Choroid plexus epithelial cell (primary cell): Measurements from ENCODE around the gene TRIM34.
A peak's percentile ranks its signal among the peaks of the same experiment; 100 is the strongest.
"Not testable (repeated sequence)": the region's sequence is repeated elsewhere in the genome, so short reads cannot be mapped to it uniquely, and the experiment has no call there.

Experiments used
- DNase-seq: peaks from one replicate; pipeline ENCODE4 v3.0.0-alpha.2; 2010; ENCODE audit warnings: low read depth
- H3K4me3 ChIP-seq: 2 replicates; pipeline ENCODE4 v1.5.1; 2011; ENCODE audit warnings: low read depth, mild to moderate bottlenecking, control low read depth, low read length, moderate library complexity
- TF ChIP-seq, protein P1 (sequence below): conservative IDR thresholded peaks from 2 replicates; pipeline ENCODE4 v1.5.1; 2011; ENCODE audit warnings: low read depth, mild to moderate bottlenecking, control low read depth, inconsistent platforms, low read length, moderate library complexity

Gene TRIM34

GRCh38 chr11:5684646-5685362 lies 60.0 kb downstream of the TRIM34 start, which contains the start of gene TRIM5:
TSS of gene TRIM5 (minus strand) at chr11:5685074. CDS start at chr11:5680177, 4,897 bp downstream.
- H3K4me3 ChIP-seq, result peak within 1 kb of the TSS; percentile 60
- peak; percentile 99 for DNase-seq
- TF ChIP-seq, protein P1, sequence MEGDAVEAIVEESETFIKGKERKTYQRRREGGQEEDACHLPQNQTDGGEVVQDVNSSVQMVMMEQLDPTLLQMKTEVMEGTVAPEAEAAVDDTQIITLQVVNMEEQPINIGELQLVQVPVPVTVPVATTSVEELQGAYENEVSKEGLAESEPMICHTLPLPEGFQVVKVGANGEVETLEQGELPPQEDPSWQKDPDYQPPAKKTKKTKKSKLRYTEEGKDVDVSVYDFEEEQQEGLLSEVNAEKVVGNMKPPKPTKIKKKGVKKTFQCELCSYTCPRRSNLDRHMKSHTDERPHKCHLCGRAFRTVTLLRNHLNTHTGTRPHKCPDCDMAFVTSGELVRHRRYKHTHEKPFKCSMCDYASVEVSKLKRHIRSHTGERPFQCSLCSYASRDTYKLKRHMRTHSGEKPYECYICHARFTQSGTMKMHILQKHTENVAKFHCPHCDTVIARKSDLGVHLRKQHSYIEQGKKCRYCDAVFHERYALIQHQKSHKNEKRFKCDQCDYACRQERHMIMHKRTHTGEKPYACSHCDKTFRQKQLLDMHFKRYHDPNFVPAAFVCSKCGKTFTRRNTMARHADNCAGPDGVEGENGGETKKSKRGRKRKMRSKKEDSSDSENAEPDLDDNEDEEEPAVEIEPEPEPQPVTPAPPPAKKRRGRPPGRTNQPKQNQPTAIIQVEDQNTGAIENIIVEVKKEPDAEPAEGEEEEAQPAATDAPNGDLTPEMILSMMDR, result peak; percentile 86

DNA sequence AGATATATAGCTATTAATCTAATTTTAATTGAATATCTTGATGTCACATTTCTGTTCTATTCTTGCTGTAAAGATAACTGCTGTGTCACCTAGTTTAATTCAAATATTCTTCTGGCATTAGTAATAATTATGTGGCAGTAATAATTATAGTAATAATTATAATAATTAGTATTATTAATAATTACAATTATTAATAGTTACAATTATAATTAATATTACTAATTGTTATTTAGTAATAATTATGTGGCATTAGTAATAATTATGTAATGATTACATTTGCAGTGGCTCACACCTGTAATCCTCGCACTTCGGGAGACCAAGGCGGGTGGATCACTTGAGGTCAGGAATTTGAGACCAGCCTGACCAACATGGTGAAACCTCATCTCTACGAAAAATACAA lies 61.6 kb downstream of the TRIM34 start:
- no peak overlapping the region for H3K4me3 ChIP-seq
- no peak for DNase-seq

GRCh38 chr11:5688482-5688881 lies 63.7 kb downstream of the TRIM34 start:
- TF ChIP-seq, protein P1, result no peak
- no peak overlapping the region for H3K4me3 ChIP-seq
- DNase-seq, result no peak

More for the DNA sequence above, 61.6 kb downstream of the TRIM34 start:
- TF ChIP-seq, protein P1, result no peak

DNA sequence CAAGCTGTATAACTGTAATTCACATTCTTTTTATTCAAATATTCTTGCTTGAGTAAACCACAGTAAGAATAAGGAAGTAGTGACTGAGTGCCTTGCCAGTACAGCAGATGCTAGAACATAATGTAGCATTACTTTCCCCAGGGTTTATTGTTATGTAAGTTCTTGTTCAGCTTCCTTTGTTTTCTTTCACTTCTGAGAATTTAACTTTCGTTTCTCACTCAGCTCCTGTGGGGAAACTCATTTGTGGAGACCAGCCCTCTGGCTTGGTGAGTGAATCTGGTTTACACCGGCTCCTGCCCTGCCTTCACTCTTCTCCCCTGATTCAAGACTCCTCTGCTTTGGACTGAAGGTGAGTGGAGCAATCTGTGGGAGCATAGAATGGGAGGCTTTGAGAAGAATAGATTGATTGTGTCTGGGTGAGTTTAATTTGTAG lies 64.8 kb downstream of the TRIM34 start, which contains the start of gene TRIM22:
Gene TRIM22, plus strand, starts transcription at position 240 of the 433 bp plus-strand sequence. CDS start 6,443 bp downstream, outside the sequence.
- peak; percentile 90 for DNase-seq
- H3K4me3 ChIP-seq, result peak within 1 kb of the TSS; percentile 59
- TF ChIP-seq, protein P1, result no peak

DNA sequence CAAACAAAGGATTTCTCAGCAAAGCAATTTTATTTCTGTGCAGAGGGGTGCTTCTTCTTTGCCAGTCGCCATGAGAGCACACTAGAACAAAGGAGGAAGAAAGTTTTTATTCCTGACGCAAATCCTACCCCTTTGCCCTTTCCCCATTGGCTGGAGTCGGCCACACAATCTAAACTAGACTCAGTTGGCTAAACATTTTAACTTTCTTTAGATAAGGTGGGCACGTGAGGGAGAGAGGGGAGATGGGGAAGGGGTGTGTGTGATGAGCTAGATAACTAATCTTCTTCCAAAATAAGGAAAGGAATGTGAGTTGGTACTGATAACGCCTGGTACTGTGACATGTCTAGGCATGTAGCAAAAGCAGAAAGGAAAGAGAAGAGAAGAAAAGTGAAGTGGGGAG lies 65.4 kb downstream of the TRIM34 start:
- peak; percentile 30 for DNase-seq
- peak overlapping the region; percentile 59 for H3K4me3 ChIP-seq
- TF ChIP-seq, protein P1, result no peak

GRCh38 chr11:5690736-5691135 lies 65.9 kb downstream of the TRIM34 start:
- H3K4me3 ChIP-seq, result peak overlapping the region; percentile 59
- DNase-seq, result peak; percentile 30
- TF ChIP-seq, protein P1, result no peak

- peak overlapping the region; percentile 59 for H3K4me3 ChIP-seq
- not testable (repeated sequence) for DNase-seq
Measured at GRCh38 chr11:5691238-5691963, 66.6 kb downstream of the TRIM34 start.
